ENCODE measurements around the gene WDR91. TPM values are rescaled to one million over a fixed set of nuclear protein-coding genes. Genes with fewer than 3 reads are reported as not detected.
A peak's percentile ranks its signal among the peaks of the same experiment; 100 is the strongest.

Gene WDR91
- total RNA-seq, 3 donors from 2014 or later (not counting 1 experiment from before 2014, with no cell fraction given): 28.7 to 42.0 (median 39.2) TPM

- H3K27me3 ChIP-seq (ENCODE audit: control insufficient read depth, insufficient read depth, low read length): no peaks in the 10 kb centered on the region
- H3K36me3 Mint-ChIP-seq: peaks cover 15% of the 10 kb centered on the region
- ATAC-seq (peak; percentile 56 to 68 (median 59)), DNase-seq (no peak)
- peaks cover 37% of the 10 kb centered on the region for H3K4me1 ChIP-seq (ENCODE audit: control insufficient read depth, insufficient read depth, low read length)
- no peaks in the 10 kb centered on the region for H3K27me3 Mint-ChIP-seq (ENCODE audit: low read depth in 2 of 2)
- TF ChIP-seq, protein P1, sequence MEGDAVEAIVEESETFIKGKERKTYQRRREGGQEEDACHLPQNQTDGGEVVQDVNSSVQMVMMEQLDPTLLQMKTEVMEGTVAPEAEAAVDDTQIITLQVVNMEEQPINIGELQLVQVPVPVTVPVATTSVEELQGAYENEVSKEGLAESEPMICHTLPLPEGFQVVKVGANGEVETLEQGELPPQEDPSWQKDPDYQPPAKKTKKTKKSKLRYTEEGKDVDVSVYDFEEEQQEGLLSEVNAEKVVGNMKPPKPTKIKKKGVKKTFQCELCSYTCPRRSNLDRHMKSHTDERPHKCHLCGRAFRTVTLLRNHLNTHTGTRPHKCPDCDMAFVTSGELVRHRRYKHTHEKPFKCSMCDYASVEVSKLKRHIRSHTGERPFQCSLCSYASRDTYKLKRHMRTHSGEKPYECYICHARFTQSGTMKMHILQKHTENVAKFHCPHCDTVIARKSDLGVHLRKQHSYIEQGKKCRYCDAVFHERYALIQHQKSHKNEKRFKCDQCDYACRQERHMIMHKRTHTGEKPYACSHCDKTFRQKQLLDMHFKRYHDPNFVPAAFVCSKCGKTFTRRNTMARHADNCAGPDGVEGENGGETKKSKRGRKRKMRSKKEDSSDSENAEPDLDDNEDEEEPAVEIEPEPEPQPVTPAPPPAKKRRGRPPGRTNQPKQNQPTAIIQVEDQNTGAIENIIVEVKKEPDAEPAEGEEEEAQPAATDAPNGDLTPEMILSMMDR (IDR thresholded peaks at IDR 0.05): no peak
- WGBS (ENCODE audit: insufficient coverage): 65% methylated on average over 4 of the region's 5 CpGs
- H3K36me3 ChIP-seq (ENCODE audit: control insufficient read depth, insufficient read depth, low read length): peaks cover 15% of the 10 kb centered on the region
- H3K4me3 ChIP-seq (ENCODE audit: low read length): no peak overlapping the region
- H3K9me3 Mint-ChIP-seq: peaks cover 3 to 7% of the 10 kb centered on the region in 2 donors
- H3K4me1 Mint-ChIP-seq: peaks cover 70 to 74% of the 10 kb centered on the region in 2 donors
- peak overlapping the region; percentile 80 to 89 for H3K27ac Mint-ChIP-seq
- intact Hi-C loops (cut with micrococcal nuclease): loop anchor here (2.0 kb wide), 1 partner anchor 57 kb away; no protein-coding TSS in a partner anchor
- H3K9me3 ChIP-seq (ENCODE audit: control insufficient read depth, insufficient read depth, low read length): peaks cover 4% of the 10 kb centered on the region
- H3K27ac ChIP-seq (ENCODE audit: low read length): peak overlapping the region; percentile 16
- peak overlapping the region; percentile 75 for H3K4me3 Mint-ChIP-seq
These were observed 51.0 kb downstream of the WDR91 start for GRCh38 chr7:135160098-135160857.

GRCh38 chr7:135159359-135160085, 51.8 kb downstream of the WDR91 start:
- WGBS (ENCODE audit: insufficient coverage): 97% methylated on average over 1 of the region's 2 CpGs
- H3K4me1 Mint-ChIP-seq: peaks cover 77 to 82% of the 10 kb centered on the region in 2 donors

DNA sequence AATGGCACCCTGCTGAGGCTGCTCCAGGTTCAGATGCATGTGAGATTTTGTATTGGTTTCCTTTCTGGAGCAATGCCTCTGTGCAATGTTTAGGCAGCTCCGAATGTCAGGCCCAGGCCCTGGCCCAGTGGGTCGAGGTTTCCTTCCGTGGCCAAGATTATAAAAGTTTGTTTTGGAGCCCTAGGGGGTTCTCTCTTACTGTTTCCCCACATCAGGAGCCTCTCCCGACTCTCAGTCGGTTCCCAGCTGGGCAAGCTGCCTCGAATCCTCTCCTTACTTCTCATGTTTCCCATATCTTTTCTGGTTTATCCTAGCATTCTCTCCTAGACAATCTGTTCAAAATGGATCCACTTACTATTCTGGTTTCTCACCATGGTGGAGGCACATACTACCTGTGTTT, 52.5 kb downstream of the WDR91 start:
- peaks cover 4% of the 10 kb centered on the region for H3K9me3 ChIP-seq (ENCODE audit: control insufficient read depth, insufficient read depth, low read length)
- H3K4me1 ChIP-seq (ENCODE audit: control insufficient read depth, insufficient read depth, low read length): peaks cover 37% of the 10 kb centered on the region
- peak overlapping the region; percentile 80 to 89 for H3K27ac Mint-ChIP-seq
- ATAC-seq (no peak), DNase-seq (no peak)
- H3K4me1 Mint-ChIP-seq: peaks cover 80 to 83% of the 10 kb centered on the region in 2 donors
- H3K36me3 Mint-ChIP-seq: peaks cover 25% of the 10 kb centered on the region
- 97% methylated on average over 6 of the region's 6 CpGs for WGBS (ENCODE audit: insufficient coverage)
- no peak overlapping the region for H3K4me3 ChIP-seq (ENCODE audit: low read length)
- intact Hi-C loops (cut with micrococcal nuclease): no loop called here
- no peaks in the 10 kb centered on the region for H3K27me3 Mint-ChIP-seq (ENCODE audit: low read depth in 2 of 2)
- H3K36me3 ChIP-seq (ENCODE audit: control insufficient read depth, insufficient read depth, low read length): peaks cover 5% of the 10 kb centered on the region
- H3K4me3 Mint-ChIP-seq: no peak overlapping the region
- TF ChIP-seq, protein P1 (IDR thresholded peaks at IDR 0.05): no peak
- no peaks in the 10 kb centered on the region for H3K27me3 ChIP-seq (ENCODE audit: control insufficient read depth, insufficient read depth, low read length)
- peaks cover 9 to 11% of the 10 kb centered on the region in 2 donors for H3K9me3 Mint-ChIP-seq
- H3K27ac ChIP-seq (ENCODE audit: low read length): no peak overlapping the region

More at GRCh38 chr7:135159359-135160085, 51.8 kb downstream of the WDR91 start:
- TF ChIP-seq, protein P1 (IDR thresholded peaks at IDR 0.05): no peak
- Histone ChIP-seq H3K4me3 (ENCODE audit: low read length) (no peak overlapping the region), H3K36me3 (ENCODE audit: control insufficient read depth, insufficient read depth, low read length) (peaks cover 9% of the 10 kb centered on the region), H3K9me3 (ENCODE audit: control insufficient read depth, insufficient read depth, low read length) (peaks cover 4% of the 10 kb centered on the region), H3K4me1 (ENCODE audit: control insufficient read depth, insufficient read depth, low read length) (peaks cover 37% of the 10 kb centered on the region), H3K27me3 (ENCODE audit: control insufficient read depth, insufficient read depth, low read length) (no peaks in the 10 kb centered on the region), H3K27ac (ENCODE audit: low read length) (peak overlapping the region; percentile 15)
- Mint-ChIP-seq H3K9me3 (peaks cover 7 to 9% of the 10 kb centered on the region in 2 donors), H3K27me3 (ENCODE audit: low read depth in 2 of 2) (no peaks in the 10 kb centered on the region), H3K36me3 (peaks cover 18% of the 10 kb centered on the region), H3K4me3 (peak overlapping the region; percentile 75), H3K27ac (peak overlapping the region; percentile 80 to 89)
- no peak for DNase-seq
- peak in 1 of 3 donors; percentile 24 for ATAC-seq
- intact Hi-C loops (cut with micrococcal nuclease): loop anchor here (2.0 kb wide), 1 partner anchor 57 kb away; no protein-coding TSS in a partner anchor
